Karpas-422 (cell line): ENCODE measurements around the gene LBX2. TPM values are rescaled to one million over a fixed set of nuclear protein-coding genes. Genes with fewer than 3 reads are reported as not detected.

Experiments
- DNase-seq: peaks from one replicate; pipeline ENCODE4 v3.0.0-alpha.2; 2015
- H2AFZ ChIP-seq: fragments of 200-600 bp; sonication (generic); 2 replicates; pipeline ENCODE4 v1.6.1; 2014; ENCODE audit warnings: antibody characterized with exemption, low read length, mixed read lengths
- H3K27ac ChIP-seq: fragments of 200-600 bp; sonication (generic); 2 replicates; pipeline ENCODE4 v1.5.1; 2014; ENCODE audit warnings: mild to moderate bottlenecking, low read length, moderate library complexity
- H3K27me3 ChIP-seq: fragments of 200-600 bp; sonication (generic); 2 replicates; pipeline ENCODE4 v1.6.1; 2014; ENCODE audit warnings: low read length, mixed read lengths
- H3K36me3 ChIP-seq: fragments of 200-600 bp; sonication (generic); 2 replicates; pipeline ENCODE4 v1.6.1; 2014; ENCODE audit warnings: low read length, mixed read lengths; ENCODE audit not compliant: insufficient read depth
- H3K4me1 ChIP-seq: fragments of 200-600 bp; sonication (generic); 2 replicates; pipeline ENCODE4 v1.6.1; 2014; ENCODE audit warnings: mild to moderate bottlenecking, low read length, mixed read lengths
- H3K4me2 ChIP-seq: fragments of 200-600 bp; sonication (generic); 2 replicates; pipeline ENCODE4 v1.6.1; 2014; ENCODE audit warnings: low read length, low read depth, mild to moderate bottlenecking; ENCODE audit not compliant: poor library complexity, severe bottlenecking
- H3K4me3 ChIP-seq: fragments of 200-600 bp; sonication (generic); 2 replicates; pipeline ENCODE4 v1.5.1; 2014; ENCODE audit warnings: mild to moderate bottlenecking, antibody characterized with exemption, low read length, mixed read lengths
- H3K79me2 ChIP-seq: fragments of 200-600 bp; sonication (generic); 2 replicates; pipeline ENCODE4 v1.6.1; 2014; ENCODE audit warnings: mild to moderate bottlenecking, low read length, mixed read lengths
- H3K9ac ChIP-seq: fragments of 200-600 bp; sonication (generic); 2 replicates; pipeline ENCODE4 v1.6.0; 2014; ENCODE audit warnings: low read length
- H3K9me2 ChIP-seq: fragments of 200-600 bp; sonication (generic), shearing (Covaris generic); replicated peaks from 2 replicates; pipeline ENCODE4 v1.6.0; 2014; ENCODE audit warnings: mild to moderate bottlenecking, low read length, moderate library complexity; ENCODE audit not compliant: insufficient read depth
- H3K9me3 ChIP-seq: fragments of 300-700, 200-600 bp; sonication (generic); 2 replicates; pipeline ENCODE4 v1.6.1; 2014; ENCODE audit warnings: low read length, mixed read lengths
- H4K20me1 ChIP-seq: fragments of 200-600 bp; sonication (generic); 2 replicates; pipeline ENCODE4 v1.6.1; 2014; ENCODE audit warnings: mild to moderate bottlenecking, antibody characterized with exemption, low read length, low read depth; ENCODE audit not compliant: insufficient read depth
- total RNA-seq: library from RNA; depleted of rRNA; stranded (reverse); fragments of >200 nt; shearing (Covaris generic); gene quantifications from 2 replicates; pipeline ENCODE4 v1.2.3, GENCODE V29; 2014; ENCODE audit warnings: low replicate concordance

Gene LBX2
- total RNA-seq, 1 experiment from 2014 or later, result 7.2 TPM

DNA sequence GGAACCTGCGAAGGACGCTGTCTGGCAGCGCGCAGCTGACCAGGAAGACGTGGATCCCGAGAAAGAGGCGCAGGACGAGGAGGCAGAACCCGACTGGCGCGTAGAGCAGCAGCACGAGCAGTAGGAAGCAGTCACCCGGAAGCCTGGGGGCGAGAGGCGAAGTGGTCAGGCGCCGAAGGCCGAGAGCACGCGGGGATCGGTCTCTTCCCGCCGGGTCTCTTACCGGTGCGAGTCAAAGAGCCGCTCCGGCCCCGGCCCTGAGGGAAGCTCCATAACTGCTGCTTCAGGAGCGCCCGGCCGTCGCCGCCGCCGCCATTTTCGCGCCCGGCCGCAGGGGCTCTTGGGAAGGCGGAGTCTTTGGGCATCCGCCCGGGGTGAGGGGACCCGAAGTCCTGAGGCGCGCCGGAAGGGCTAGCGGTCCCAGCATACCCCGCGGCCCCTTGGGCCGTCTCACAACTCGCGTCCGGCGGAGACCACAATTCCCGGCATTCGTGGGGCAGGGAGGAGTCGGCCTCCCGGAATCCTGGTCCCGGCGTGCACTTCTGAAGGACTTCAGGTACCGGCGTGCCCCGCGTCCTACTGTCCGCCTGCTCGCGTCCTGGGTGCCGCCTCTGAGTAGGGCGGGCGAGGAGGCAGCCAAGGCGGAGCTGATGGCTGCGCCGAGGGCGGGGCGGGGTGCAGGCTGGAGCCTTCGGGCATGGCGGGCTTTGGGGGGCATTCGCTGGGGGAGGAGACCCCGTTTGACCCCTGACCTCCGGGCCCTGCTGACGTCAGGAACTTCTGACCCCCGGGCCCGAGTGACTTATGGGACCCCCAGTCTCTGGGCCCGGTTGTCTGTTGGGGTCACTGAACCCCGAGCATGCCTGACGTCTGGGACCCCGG is 30.2 kb upstream of the LBX2 start, which contains the start of the genes AUP1 and HTRA2:
Gene AUP1, minus strand, starts transcription at position 350 of the 882 bp plus-strand sequence. Its CDS starts 77 bp downstream, at position 273.
Gene HTRA2, plus strand, starts transcription at position 577 of the 882 bp plus-strand sequence. Its CDS starts 74 bp downstream, at position 651.
- Histone ChIP-seq H3K4me2 (peak within 1 kb of the TSS; percentile 92), H3K9ac (peak within 1 kb of the TSS; percentile 94), H3K9me3 (no peaks in the 10 kb centered on the region), H3K4me3 (peak within 1 kb of the TSS; percentile 91), H3K27me3 (no peaks in the 10 kb centered on the region), H3K9me2 (no peaks in the 10 kb centered on the region), H4K20me1 (peaks cover 13% of the 10 kb centered on the region; the same call in 1 of the 2 replicates), H2AFZ (peak within 1 kb of the TSS; percentile 87), H3K79me2 (peaks cover 31% of the 10 kb centered on the region), H3K27ac (peak within 1 kb of the TSS; percentile 63), H3K4me1 (peaks cover 38% of the 10 kb centered on the region), H3K36me3 (peaks cover 31% of the 10 kb centered on the region)
- DNase-seq, result peak; percentile 100

DNA sequence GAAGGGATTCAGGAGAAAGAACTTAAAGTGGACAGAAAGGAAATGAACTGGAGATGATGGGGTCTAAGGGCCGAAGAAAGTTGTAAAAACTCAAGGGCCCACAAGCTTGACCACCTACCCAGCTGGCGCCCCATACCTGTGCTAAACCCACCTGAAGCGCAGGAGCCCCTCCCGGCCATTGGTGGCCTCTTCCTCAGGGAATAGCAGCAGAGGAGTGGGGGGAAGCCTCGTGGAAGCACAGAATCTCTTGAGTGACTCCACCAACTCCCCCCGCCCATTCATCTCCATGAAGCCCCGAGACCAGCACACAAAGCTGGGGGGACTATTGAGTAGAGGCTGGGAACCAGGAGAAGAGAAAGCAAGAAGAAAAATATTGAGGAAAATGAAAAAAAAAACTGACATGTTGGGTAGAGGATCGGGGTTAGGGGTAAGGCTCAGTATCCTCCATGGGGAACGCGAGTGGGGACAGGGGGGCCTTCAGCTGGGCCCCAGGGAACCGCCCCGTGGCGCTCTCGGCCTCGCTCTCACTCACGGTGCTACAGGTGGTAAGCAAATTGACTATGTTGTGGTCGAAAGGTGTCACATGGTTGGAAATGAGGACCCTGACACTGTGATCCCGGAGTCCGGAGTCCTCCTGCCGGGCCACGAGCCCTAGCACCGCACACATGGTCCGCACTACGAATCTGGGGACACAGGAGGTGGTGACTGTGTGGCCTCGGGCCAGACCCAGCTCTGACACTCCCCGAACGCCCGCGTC is 29.4 kb upstream of the LBX2 start:
- H2AFZ ChIP-seq, result no peak overlapping the region
- peak overlapping the region; percentile 92 for H3K4me2 ChIP-seq
- DNase-seq, result peak; percentile 82
- no peaks in the 10 kb centered on the region for H3K9me2 ChIP-seq
- H3K36me3 ChIP-seq, result peaks cover 31% of the 10 kb centered on the region
- no peaks in the 10 kb centered on the region for H3K27me3 ChIP-seq
- peaks cover 38% of the 10 kb centered on the region for H3K4me1 ChIP-seq
- H3K9ac ChIP-seq, result peak overlapping the region; percentile 84
- peak overlapping the region; percentile 63 for H3K27ac ChIP-seq
- peaks cover 31% of the 10 kb centered on the region for H3K79me2 ChIP-seq
- no peaks in the 10 kb centered on the region for H3K9me3 ChIP-seq
- peak overlapping the region; percentile 91 for H3K4me3 ChIP-seq
- H4K20me1 ChIP-seq, result peaks cover 13% of the 10 kb centered on the region; the same call in 1 of the 2 replicates

DNA sequence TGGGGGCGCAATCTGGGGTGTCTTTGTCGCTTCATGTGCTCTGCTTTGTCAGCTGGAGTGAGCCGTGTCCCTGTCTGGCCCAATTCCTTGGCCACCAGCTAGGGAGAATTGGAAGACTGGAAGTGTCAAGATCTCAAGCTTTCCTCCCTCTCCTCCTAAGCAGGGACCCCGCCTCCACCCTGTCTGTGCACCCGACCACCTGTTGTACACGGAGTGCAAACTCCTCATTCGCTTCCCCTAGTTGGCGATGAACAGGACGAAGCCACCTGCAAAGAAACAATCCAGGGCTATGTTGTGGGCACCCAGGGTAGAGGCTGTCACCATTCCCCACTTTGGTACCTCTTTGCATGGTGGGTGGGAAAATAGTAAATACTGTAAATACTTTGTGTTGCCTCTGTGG is 28.3 kb upstream of the LBX2 start:
- Histone ChIP-seq H4K20me1 (peaks cover 13% of the 10 kb centered on the region; the same call in 1 of the 2 replicates), H3K4me2 (peak overlapping the region; percentile 92), H3K4me3 (peak overlapping the region; percentile 91), H2AFZ (no peak overlapping the region), H3K36me3 (peaks cover 31% of the 10 kb centered on the region), H3K9me3 (no peaks in the 10 kb centered on the region), H3K9me2 (no peaks in the 10 kb centered on the region), H3K4me1 (peaks cover 38% of the 10 kb centered on the region), H3K79me2 (peaks cover 31% of the 10 kb centered on the region), H3K27ac (no peak overlapping the region), H3K9ac (peak overlapping the region; percentile 84; the same call in 1 of the 2 replicates), H3K27me3 (no peaks in the 10 kb centered on the region)
- DNase-seq, result no peak

DNA sequence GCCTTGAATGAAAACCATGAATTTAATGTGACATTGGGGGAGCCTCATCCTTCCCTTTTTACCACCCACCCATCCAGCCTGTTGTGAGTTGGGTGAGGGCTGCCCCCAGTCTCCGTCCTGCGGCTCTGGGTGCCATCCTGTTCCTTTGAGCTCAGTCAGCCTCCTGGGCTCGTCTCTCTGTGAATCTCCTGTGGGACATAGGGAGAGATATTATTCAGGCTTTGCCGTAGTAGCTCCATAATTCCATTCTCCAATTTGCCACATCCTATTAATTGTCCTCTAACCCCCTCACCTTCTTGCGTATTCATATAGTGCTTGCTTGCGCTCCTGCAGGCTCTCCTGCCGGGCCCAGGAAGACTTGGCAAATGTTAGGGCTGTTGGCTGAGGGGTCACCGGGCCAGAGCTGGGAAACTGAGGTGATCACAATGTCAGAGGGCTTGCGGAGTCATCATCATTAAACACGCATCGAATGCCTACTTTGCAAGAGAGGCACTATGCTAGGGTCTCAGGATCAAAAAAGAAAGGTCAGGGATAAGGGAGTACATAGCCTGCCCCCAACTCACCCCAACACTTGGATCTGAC is 27.3 kb upstream of the LBX2 start:
- Histone ChIP-seq H3K36me3 (peaks cover 31% of the 10 kb centered on the region), H3K79me2 (peaks cover 31% of the 10 kb centered on the region), H3K9me2 (no peaks in the 10 kb centered on the region), H3K27me3 (no peaks in the 10 kb centered on the region), H3K4me3 (no peak overlapping the region), H3K9me3 (no peaks in the 10 kb centered on the region), H3K27ac (no peak overlapping the region), H3K4me1 (peaks cover 38% of the 10 kb centered on the region), H3K4me2 (peak overlapping the region; percentile 7), H2AFZ (no peak overlapping the region), H4K20me1 (peaks cover 13% of the 10 kb centered on the region; the same call in 1 of the 2 replicates), H3K9ac (no peak overlapping the region)
- DNase-seq, result no peak

DNA sequence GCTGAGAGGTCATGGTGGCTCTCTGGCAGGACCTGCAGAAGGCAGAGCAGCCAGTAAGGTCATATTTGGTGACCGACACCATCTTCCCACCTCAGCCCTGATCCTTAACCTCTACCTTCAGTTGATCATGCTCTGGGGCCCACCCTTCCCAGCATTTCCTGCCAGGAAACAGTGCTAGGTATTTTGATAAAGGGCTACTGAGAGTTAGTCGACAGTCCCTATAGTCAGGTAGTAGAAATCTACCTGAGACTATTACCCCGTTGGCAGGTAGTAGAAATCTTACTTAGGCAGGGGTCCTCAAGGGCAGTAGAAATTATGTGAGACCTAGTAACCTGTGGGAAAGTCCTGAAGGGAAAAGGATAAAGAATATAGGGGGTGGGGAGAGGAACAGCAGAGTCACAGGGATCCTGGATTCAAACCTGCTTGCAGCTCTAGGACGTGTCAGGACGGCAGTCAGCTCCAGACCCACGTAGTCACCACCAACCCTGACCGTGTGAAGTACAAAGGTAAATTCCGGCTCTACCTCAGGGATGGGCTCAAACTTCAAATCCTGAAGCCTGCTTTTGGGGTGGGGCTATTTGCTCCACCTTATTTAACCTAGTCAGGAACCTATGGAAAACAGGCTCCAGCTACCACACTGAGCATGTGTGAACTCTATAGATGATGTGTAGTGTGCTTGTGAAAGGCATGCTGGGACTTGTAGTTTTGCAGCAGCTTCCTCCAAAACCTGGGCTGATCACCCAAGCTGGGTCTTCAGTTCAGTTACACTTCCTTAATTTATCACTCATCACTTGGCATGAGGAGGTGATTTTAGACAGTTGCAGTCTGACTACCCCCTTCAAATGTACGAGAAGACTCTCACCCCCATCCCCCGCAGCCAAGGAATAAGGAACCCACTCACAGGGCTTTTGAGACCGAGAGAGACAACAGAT is 26.6 kb upstream of the LBX2 start, which contains the start of gene DQX1:
Gene DQX1, minus strand, starts transcription at position 515 of the 932 bp plus-strand sequence. Its CDS starts 502 bp downstream, at position 13.
- Histone ChIP-seq H3K4me1 (peaks cover 30% of the 10 kb centered on the region), H3K9me3 (no peaks in the 10 kb centered on the region), H3K27me3 (no peaks in the 10 kb centered on the region), H4K20me1 (peaks cover 13% of the 10 kb centered on the region; the same call in 1 of the 2 replicates), H3K36me3 (peaks cover 31% of the 10 kb centered on the region), H2AFZ (no peak within 1 kb of the TSS), H3K4me3 (no peak within 1 kb of the TSS), H3K4me2 (peak within 1 kb of the TSS; percentile 7), H3K9ac (no peak within 1 kb of the TSS), H3K79me2 (peaks cover 31% of the 10 kb centered on the region), H3K27ac (no peak within 1 kb of the TSS), H3K9me2 (no peaks in the 10 kb centered on the region)
- peak; percentile 92 for DNase-seq

DNA sequence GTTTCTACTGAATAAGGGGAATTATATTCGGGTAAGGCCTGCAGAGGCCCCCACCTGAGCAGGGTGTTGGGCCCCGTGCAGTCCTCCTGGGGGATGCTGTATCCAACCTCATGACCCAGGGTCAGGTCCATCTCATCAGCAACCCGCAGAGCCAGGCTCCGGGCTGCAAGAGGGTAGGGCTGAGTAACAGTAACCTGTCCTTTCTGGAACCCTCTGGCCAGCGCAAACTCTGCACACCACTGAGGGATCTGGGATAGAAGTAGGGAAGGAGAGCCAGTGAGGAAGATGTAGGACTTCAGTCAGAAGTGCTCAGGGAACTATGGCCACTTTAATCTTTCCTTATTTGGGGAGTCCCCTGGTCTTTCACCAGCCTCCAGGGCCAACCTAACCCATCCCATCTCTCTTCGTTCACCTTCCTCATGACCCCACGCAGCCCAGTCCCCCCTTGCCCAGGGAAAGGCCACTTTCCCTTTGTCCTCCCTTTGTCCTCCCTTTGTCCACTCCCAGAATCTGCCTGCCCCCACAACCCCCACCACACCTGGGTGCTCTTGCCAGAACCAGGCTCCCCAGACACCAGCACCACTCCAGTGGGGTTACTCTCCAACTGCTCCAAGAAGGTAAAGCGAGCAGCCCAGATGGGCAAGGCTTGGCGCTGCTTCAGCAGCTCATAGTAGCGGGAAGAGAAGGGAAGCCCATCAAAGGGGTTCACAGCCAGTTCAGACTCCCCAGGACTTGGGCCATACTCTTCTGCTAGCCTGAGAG is 25.7 kb upstream of the LBX2 start:
- H3K9me3 ChIP-seq, result no peaks in the 10 kb centered on the region
- peaks cover 24% of the 10 kb centered on the region for H3K4me1 ChIP-seq
- H3K9me2 ChIP-seq, result no peaks in the 10 kb centered on the region
- no peak overlapping the region for H2AFZ ChIP-seq
- peaks cover 13% of the 10 kb centered on the region; the same call in 1 of the 2 replicates for H4K20me1 ChIP-seq
- no peak overlapping the region for H3K27ac ChIP-seq
- H3K4me2 ChIP-seq, result no peak overlapping the region
- H3K4me3 ChIP-seq, result no peak overlapping the region
- no peaks in the 10 kb centered on the region for H3K27me3 ChIP-seq
- peaks cover 31% of the 10 kb centered on the region for H3K36me3 ChIP-seq
- peaks cover 23% of the 10 kb centered on the region for H3K79me2 ChIP-seq
- DNase-seq, result no peak
- H3K9ac ChIP-seq, result no peak overlapping the region

DNA sequence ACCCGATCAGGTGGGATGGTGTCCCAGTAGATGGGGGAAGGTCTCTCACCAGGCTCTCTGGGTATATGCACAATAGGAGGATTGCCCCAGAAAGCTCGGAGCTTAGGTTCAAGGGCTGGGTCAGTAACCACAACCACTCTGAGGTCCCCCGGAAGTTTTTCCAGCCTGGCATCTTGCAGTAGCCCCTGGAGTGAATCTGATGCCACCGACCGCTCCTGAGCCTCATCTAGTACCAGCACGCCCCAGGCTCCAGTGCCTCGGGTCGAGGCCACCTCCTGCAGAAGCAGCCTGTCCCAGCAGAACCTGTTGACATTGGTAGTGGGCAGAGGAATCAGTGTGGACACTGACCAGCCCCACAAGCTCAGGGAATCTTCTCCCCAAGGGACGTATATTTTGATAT is 24.6 kb upstream of the LBX2 start:
- no peaks in the 10 kb centered on the region for H3K9me3 ChIP-seq
- no peak overlapping the region for H2AFZ ChIP-seq
- H4K20me1 ChIP-seq, result peaks cover 13% of the 10 kb centered on the region; the same call in 1 of the 2 replicates
- no peak overlapping the region for H3K4me2 ChIP-seq
- H3K9ac ChIP-seq, result no peak overlapping the region
- H3K27ac ChIP-seq, result no peak overlapping the region
- peaks cover 24% of the 10 kb centered on the region for H3K4me1 ChIP-seq
- H3K79me2 ChIP-seq, result peaks cover 15% of the 10 kb centered on the region
- H3K27me3 ChIP-seq, result no peaks in the 10 kb centered on the region
- no peak overlapping the region for H3K4me3 ChIP-seq
- peaks cover 31% of the 10 kb centered on the region for H3K36me3 ChIP-seq
- no peaks in the 10 kb centered on the region for H3K9me2 ChIP-seq
- no peak for DNase-seq
